Upper lobe of left lung (tissue), 6 donors: ENCODE results near the gene RABL2B. TPM values are rescaled to one million over a fixed set of nuclear protein-coding genes. Genes with fewer than 3 reads are reported as not detected.

Source experiments
- ATAC-seq, 2 donors: fragments of 200-7000 bp; cut with Tn5 transposase; one replicate each; pipeline ENCODE4 v1.9.1; 2022; ENCODE audit warnings: mild to moderate bottlenecking in 2 of 2, moderate library complexity in 2 of 2; ENCODE audit not compliant: low FRiP score in 2 of 2
- DNase-seq, 2 donors: peaks; one replicate each; pipeline ENCODE4 v3.0.0-alpha.2; 2019 to 2020
- H3K27ac ChIP-seq, 4 donors: fragments of 200-600 bp; sonication (generic); one replicate each; pipeline ENCODE4 v1.5.1; 2016 to 2019
- H3K27me3 ChIP-seq, 4 donors: fragments of 200-600 bp; sonication (generic); one replicate each; pipeline ENCODE4 v1.5.1; 2017 to 2019
- H3K36me3 ChIP-seq, 4 donors: fragments of 200-600 bp; sonication (generic); one replicate each; pipeline ENCODE4 v1.5.1; 2016 to 2019
- H3K4me1 ChIP-seq, 4 donors: fragments of 200-600 bp; sonication (generic); one replicate each; pipeline ENCODE4 v1.5.1; 2018 to 2019
- H3K4me3 ChIP-seq, 4 donors: fragments of 200-600 bp; sonication (generic); one replicate each; pipeline ENCODE4 v1.5.1; 2017 to 2019; ENCODE audit warnings: mild to moderate bottlenecking in 2 of 4, moderate library complexity in 1 of 4
- H3K9me3 ChIP-seq, 4 donors: fragments of 200-600 bp; sonication (generic); one replicate each; pipeline ENCODE4 v1.5.1; 2018 to 2019
- CTCF ChIP-seq, 6 experiments: fragments of 450-650 bp in 4 of 6; fragments of 200-600 bp in 2 of 6; sonication (generic) in 2 of 6; IDR thresholded peaks; one replicate each; pipeline ENCODE4 v1.5.1; 2016 to 2019; ENCODE audit warnings: antibody characterized with exemption in 6 of 6
- EP300 ChIP-seq, 4 donors: sonication (generic); formaldehyde crosslinking; IDR thresholded peaks; one replicate each; pipeline ENCODE4 v1.5.1; 2017; ENCODE audit warnings: antibody characterized with exemption in 4 of 4, control low read depth in 2 of 4
- POLR2A ChIP-seq, 4 donors: fragments of 450-650 bp; IDR thresholded peaks; one replicate each; pipeline ENCODE4 v1.5.1; 2016 to 2017; ENCODE audit warnings: antibody characterized with exemption in 4 of 4, mild to moderate bottlenecking in 2 of 4
- POLR2AphosphoS5 ChIP-seq, 2 donors: sonication (generic); formaldehyde crosslinking; IDR thresholded peaks; one replicate each; pipeline ENCODE4 v1.5.1; 2017; ENCODE audit warnings: antibody characterized with exemption in 2 of 2
- WGBS, 2 donors: methylation state at CpG; one replicate each; pipeline ENCODE4 v1.1.5; 2017 to 2018; 5-methylcytosine and 5-hydroxymethylcytosine counted together
- total RNA-seq, 6 donors: library from RNA; depleted of rRNA in 4 of 6; stranded (reverse); fragments of >200 nt in 4 of 6; gene quantifications; one replicate each; pipeline versions ENCODE4 v1.1.0 to v1.2.1, GENCODE V29; 2016 to 2021
- donor health status: DM: no; HTN: no; CAD: no; lungs with moderate emphysema.
- donor health status: DM: no; HTN: yes; CAD: no; lungs with severe emphysema.

The RABL2B gene
- total RNA-seq, 6 donors from 2014 or later = 24.9 to 74.4 (median 38.1) TPM

- H3K27ac ChIP-seq = no peak overlapping the region
- TF ChIP-seq CTCF (IDR thresholded peaks at IDR 0.05) (no peak), POLR2A (IDR thresholded peaks at IDR 0.05) (no peak), EP300 (IDR thresholded peaks at IDR 0.05) (no peak), POLR2AphosphoS5 (IDR thresholded peaks at IDR 0.05) (no peak)
- DNase-seq (peak in 1 of 2 donors; percentile 19), ATAC-seq (no peak)
- no peaks in the 10 kb centered on the region for H3K27me3 ChIP-seq
- no peaks in the 10 kb centered on the region for H3K9me3 ChIP-seq
- 75 to 82% methylated on average over 12 of the region's 12 CpGs for WGBS, 2 donors
- peaks cover 12 to 32% (median 23%) of the 10 kb centered on the region in 4 donors for H3K4me1 ChIP-seq
- no peak overlapping the region for H3K4me3 ChIP-seq
- peaks cover 0 to 20% (median 5%) of the 10 kb centered on the region in 4 donors for H3K36me3 ChIP-seq
Measured at GRCh38 chr22:50732681-50733080, 50.8 kb downstream of the RABL2B start.

- Histone ChIP-seq H3K4me3 (no peak overlapping the region), H3K36me3 (peaks cover 0 to 25% (median 8%) of the 10 kb centered on the region in 4 donors), H3K27ac (peak overlapping the region in 3 of 4 donors; percentile 17 to 57 (median 32)), H3K9me3 (no peaks in the 10 kb centered on the region), H3K27me3 (no peaks in the 10 kb centered on the region), H3K4me1 (peaks cover 12 to 39% (median 23%) of the 10 kb centered on the region in 4 donors)
- ATAC-seq (peak in 1 of 2 donors; percentile 76), DNase-seq (peak; percentile 26 to 85)
- no peak for TF ChIP-seq EP300 (IDR thresholded peaks at IDR 0.05)
- peak; percentile 48 to 82 (median 78) for TF ChIP-seq CTCF (IDR thresholded peaks at IDR 0.05)
- 61 to 77% methylated on average over 8 to 20 of the region's 32 CpGs for WGBS, 2 donors
Measured at GRCh38 chr22:50731811-50732624, 51.4 kb downstream of the RABL2B start.

DNA sequence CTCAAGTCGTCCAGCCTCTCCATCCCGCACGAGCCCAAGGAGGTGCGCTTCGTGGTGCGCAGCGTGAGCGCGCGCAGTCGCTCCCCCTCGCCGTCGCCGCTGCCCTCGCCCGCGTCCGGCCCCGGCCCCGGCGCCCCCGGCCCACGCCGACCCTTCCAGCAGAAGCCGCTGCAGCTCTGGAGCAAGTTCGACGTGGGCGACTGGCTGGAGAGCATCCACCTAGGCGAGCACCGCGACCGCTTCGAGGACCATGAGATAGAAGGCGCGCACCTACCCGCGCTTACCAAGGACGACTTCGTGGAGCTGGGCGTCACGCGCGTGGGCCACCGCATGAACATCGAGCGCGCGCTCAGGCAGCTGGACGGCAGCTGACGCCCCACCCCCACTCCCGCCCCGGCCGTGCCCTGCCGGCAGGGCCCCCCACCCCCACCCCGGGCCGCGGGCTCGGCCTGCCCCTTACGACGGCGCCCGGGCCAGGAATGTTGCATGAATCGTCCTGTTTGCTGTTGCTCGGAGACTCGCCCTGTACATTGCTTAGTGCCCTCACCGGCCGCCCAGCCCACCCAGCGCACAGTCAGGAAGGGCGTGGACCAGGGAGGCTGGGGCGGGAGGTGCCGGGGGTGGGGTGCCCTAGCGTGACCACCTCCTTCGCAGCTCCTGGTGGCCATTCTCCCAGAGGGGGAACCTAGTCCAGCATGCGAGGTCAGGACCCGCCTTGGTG, 52.3 kb downstream of the RABL2B start:
- H3K36me3 ChIP-seq = peaks cover 0 to 33% (median 16%) of the 10 kb centered on the region in 4 donors
- H3K4me3 ChIP-seq = peak overlapping the region in 1 of 4 donors; percentile 14
- no peak for ATAC-seq
- peak overlapping the region in 2 of 4 donors; percentile 32 to 33 for H3K27ac ChIP-seq
- no peaks in the 10 kb centered on the region for H3K9me3 ChIP-seq
- peak; percentile 22 to 84 for DNase-seq
- peak in 1 of 2 donors; percentile 8 for TF ChIP-seq POLR2AphosphoS5 (IDR thresholded peaks at IDR 0.05)
- no peak for TF ChIP-seq POLR2A (IDR thresholded peaks at IDR 0.05)
- WGBS, 2 donors = 69 to 83% methylated on average over 54 to 56 of the region's 76 CpGs
- peaks cover 18 to 48% (median 23%) of the 10 kb centered on the region in 4 donors for H3K4me1 ChIP-seq
- H3K27me3 ChIP-seq = no peaks in the 10 kb centered on the region

GRCh38 chr22:50730013-50730891, 53.2 kb downstream of the RABL2B start:
- TF ChIP-seq POLR2A (IDR thresholded peaks at IDR 0.05) (no peak), EP300 (IDR thresholded peaks at IDR 0.05) (no peak), CTCF (IDR thresholded peaks at IDR 0.05) (no peak)
- H3K27me3 ChIP-seq = no peaks in the 10 kb centered on the region
- WGBS, 2 donors = 73 to 77% methylated on average over 20 to 44 of the region's 54 CpGs
- H3K4me1 ChIP-seq = peaks cover 18 to 50% (median 23%) of the 10 kb centered on the region in 4 donors
- DNase-seq = peak; percentile 18 to 84
- ATAC-seq = no peak
- H3K9me3 ChIP-seq = no peaks in the 10 kb centered on the region
- H3K4me3 ChIP-seq = no peak overlapping the region
- peak overlapping the region in 1 of 4 donors; percentile 33 for H3K27ac ChIP-seq
- H3K36me3 ChIP-seq = peaks cover 0 to 39% (median 20%) of the 10 kb centered on the region in 4 donors
